ENCODE results near the gene CACNA2D3.

CACNA2D3 gene

GRCh38 chr3:54917862-54918261, 795.5 kb downstream of the CACNA2D3 start:
- H3K4me3 ChIP-seq (ENCODE audit: insufficient read depth, low read length, poor library complexity, severe bottlenecking), result no peak overlapping the region
- no peak overlapping the region for H3K4me2 ChIP-seq (ENCODE audit: low read depth, low read length, poor library complexity, severe bottlenecking)
- H4K20me1 ChIP-seq (ENCODE audit: low read depth, low read length), result no peaks in the 10 kb centered on the region
- no peaks in the 10 kb centered on the region for H3K27me3 ChIP-seq (ENCODE audit: low read length)
- no peak overlapping the region for H3K27ac ChIP-seq (ENCODE audit: low read depth, low read length)
- H3K9me2 ChIP-seq (replicated peaks; ENCODE audit: insufficient read depth, low read length), result no peaks in the 10 kb centered on the region
- no peaks in the 10 kb centered on the region for H3K36me3 ChIP-seq (ENCODE audit: low read length)
- no peak for TF ChIP-seq CTCF (IDR thresholded peaks at IDR 0.05; ENCODE audit: insufficient read depth, low read length, poor library complexity, severe bottlenecking)
- no peak for TF ChIP-seq EZH2phosphoT487 (conservative IDR thresholded peaks at IDR 0.05; ENCODE audit: low read length)
- H3K79me2 ChIP-seq (ENCODE audit: insufficient read depth, low read length), result no peaks in the 10 kb centered on the region
- H3F3A ChIP-seq (ENCODE audit: insufficient read depth), result no peaks in the 10 kb centered on the region
- H3K9me3 ChIP-seq (ENCODE audit: insufficient read depth, low read length), result no peaks in the 10 kb centered on the region
- H2AFZ ChIP-seq (ENCODE audit: low read depth, low read length, severe bottlenecking), result no peak overlapping the region
- no peak overlapping the region for H3K9ac ChIP-seq (ENCODE audit: low read length)

GRCh38 chr3:54918516-54918915, 796.2 kb downstream of the CACNA2D3 start:
- H3K9ac ChIP-seq (ENCODE audit: low read length), result no peak overlapping the region
- H3K36me3 ChIP-seq (ENCODE audit: low read length), result no peaks in the 10 kb centered on the region
- H3K4me3 ChIP-seq (ENCODE audit: insufficient read depth, low read length, poor library complexity, severe bottlenecking), result no peak overlapping the region
- no peak overlapping the region for H2AFZ ChIP-seq (ENCODE audit: low read depth, low read length, severe bottlenecking)
- H3K27me3 ChIP-seq (ENCODE audit: low read length), result no peaks in the 10 kb centered on the region
- H3F3A ChIP-seq (ENCODE audit: insufficient read depth), result no peaks in the 10 kb centered on the region
- H3K9me3 ChIP-seq (ENCODE audit: insufficient read depth, low read length), result no peaks in the 10 kb centered on the region
- TF ChIP-seq CTCF (IDR thresholded peaks at IDR 0.05; ENCODE audit: insufficient read depth, low read length, poor library complexity, severe bottlenecking), result no peak
- no peak for TF ChIP-seq EZH2phosphoT487 (conservative IDR thresholded peaks at IDR 0.05; ENCODE audit: low read length)
- no peaks in the 10 kb centered on the region for H3K79me2 ChIP-seq (ENCODE audit: insufficient read depth, low read length)
- no peaks in the 10 kb centered on the region for H4K20me1 ChIP-seq (ENCODE audit: low read depth, low read length)
- no peak overlapping the region for H3K27ac ChIP-seq (ENCODE audit: low read depth, low read length)
- H3K9me2 ChIP-seq (replicated peaks; ENCODE audit: insufficient read depth, low read length), result no peaks in the 10 kb centered on the region
- no peak overlapping the region for H3K4me2 ChIP-seq (ENCODE audit: low read depth, low read length, poor library complexity, severe bottlenecking)

- Histone ChIP-seq H3F3A (ENCODE audit: insufficient read depth) (no peaks in the 10 kb centered on the region), H3K36me3 (ENCODE audit: low read length) (no peaks in the 10 kb centered on the region), H4K20me1 (ENCODE audit: low read depth, low read length) (no peaks in the 10 kb centered on the region), H3K27me3 (ENCODE audit: low read length) (no peaks in the 10 kb centered on the region), H3K79me2 (ENCODE audit: insufficient read depth, low read length) (no peaks in the 10 kb centered on the region), H3K9ac (ENCODE audit: low read length) (no peak within 1 kb of the TSS), H3K27ac (ENCODE audit: low read depth, low read length) (no peak within 1 kb of the TSS), H2AFZ (ENCODE audit: low read depth, low read length, severe bottlenecking) (no peak within 1 kb of the TSS), H3K4me2 (ENCODE audit: low read depth, low read length, poor library complexity, severe bottlenecking) (no peak within 1 kb of the TSS), H3K9me3 (ENCODE audit: insufficient read depth, low read length) (no peaks in the 10 kb centered on the region), H3K9me2 (replicated peaks; ENCODE audit: insufficient read depth, low read length) (no peaks in the 10 kb centered on the region), H3K4me3 (ENCODE audit: insufficient read depth, low read length, poor library complexity, severe bottlenecking) (no peak within 1 kb of the TSS)
- TF ChIP-seq EZH2phosphoT487 (conservative IDR thresholded peaks at IDR 0.05; ENCODE audit: low read length) (no peak), CTCF (IDR thresholded peaks at IDR 0.05; ENCODE audit: insufficient read depth, low read length, poor library complexity, severe bottlenecking) (no peak)
Measured at GRCh38 chr3:54928046-54928770, 805.9 kb downstream of the CACNA2D3 start, which contains the start of gene LRTM1. Gene LRTM1 (minus strand): TSS chr3:54928059. CDS start chr3:54927911, 148 bp downstream.

Measured in SU-DHL-6 (cell line).